Neural cell (in vitro differentiated cells): ENCODE data around the gene ATN1. TPM values are rescaled to one million over a fixed set of nuclear protein-coding genes. Genes with fewer than 3 reads are reported as not detected.

ENCODE experiments used
- H2AFZ ChIP-seq: fragments of 200-600, 300-800 bp; sonication (generic), shearing (Covaris generic); 2 replicates; pipeline ENCODE4 v1.6.0; 2014; ENCODE audit warnings: low read depth, mild to moderate bottlenecking, antibody characterized with exemption, low read length, moderate library complexity
- H3F3A ChIP-seq: fragments of 200-600 bp; shearing (Covaris generic); 2 replicates; pipeline ENCODE4 v1.6.1; 2016; ENCODE audit warnings: mild to moderate bottlenecking, moderate library complexity, mixed read lengths, antibody characterized with exemption, low read length; ENCODE audit not compliant: insufficient read depth, poor library complexity, severe bottlenecking
- H3K27ac ChIP-seq: fragments of 200-600, 300-800 bp; sonication (generic), shearing (Covaris generic); 2 replicates; pipeline ENCODE4 v1.5.1; 2014; ENCODE audit warnings: mild to moderate bottlenecking, low read length, moderate library complexity
- H3K27me3 ChIP-seq: fragments of 300-800, 200-600 bp; sonication (generic), shearing (Covaris generic); 2 replicates; pipeline ENCODE4 v1.6.0; 2014; ENCODE audit warnings: mild to moderate bottlenecking, low read depth, low read length, moderate library complexity; ENCODE audit not compliant: insufficient read depth
- H3K36me3 ChIP-seq: fragments of 300-800, 200-600 bp; sonication (generic), shearing (Covaris generic); 2 replicates; pipeline ENCODE4 v1.5.1; 2014; ENCODE audit warnings: mild to moderate bottlenecking, antibody characterized with exemption, low read length, moderate library complexity; ENCODE audit not compliant: insufficient read depth
- H3K4me2 ChIP-seq: fragments of 300-800, 200-600 bp; sonication (generic), shearing (Covaris generic); 2 replicates; pipeline ENCODE4 v1.6.0; 2014; ENCODE audit warnings: mild to moderate bottlenecking, low read length
- H3K4me3 ChIP-seq: fragments of 300-800, 200-600 bp; sonication (generic), shearing (Covaris generic); 2 replicates; pipeline ENCODE4 v1.5.1; 2014; ENCODE audit warnings: mild to moderate bottlenecking, low read length, moderate library complexity
- H3K79me2 ChIP-seq: fragments of 200-600 bp; shearing (Covaris generic); replicated peaks from 2 replicates; pipeline ENCODE4 v1.6.0; 2014; ENCODE audit warnings: mild to moderate bottlenecking, low read length, moderate library complexity; ENCODE audit not compliant: insufficient read depth
- H3K9ac ChIP-seq: fragments of 300-800, 200-600 bp; sonication (generic), shearing (Covaris generic); 2 replicates; pipeline ENCODE4 v1.6.1; 2016; ENCODE audit warnings: mild to moderate bottlenecking, low read length, mixed read lengths
- H3K9me2 ChIP-seq: fragments of 200-600 bp; shearing (Covaris generic); 2 replicates; pipeline ENCODE4 v1.6.1; 2016; ENCODE audit warnings: mild to moderate bottlenecking, low read length, mixed read lengths; ENCODE audit not compliant: insufficient read depth
- H3K9me3 ChIP-seq: fragments of 200-600, 300-800 bp; sonication (generic), shearing (Covaris generic); 2 replicates; pipeline ENCODE4 v1.6.1; 2016; ENCODE audit warnings: mild to moderate bottlenecking, mixed run types, low read length, moderate library complexity, mixed read lengths
- H4K20me1 ChIP-seq: fragments of 200-600 bp; shearing (Covaris generic); 2 replicates; pipeline ENCODE4 v1.6.1; 2016; ENCODE audit warnings: mild to moderate bottlenecking, mixed run types; ENCODE audit not compliant: insufficient read depth
- CTCF ChIP-seq: fragments of 450-650 bp; IDR thresholded peaks from 2 replicates; pipeline ENCODE4 v1.5.1; 2014; ENCODE audit warnings: antibody characterized with exemption, mild to moderate bottlenecking, moderate library complexity; ENCODE audit not compliant: poor library complexity, severe bottlenecking
- EP300 ChIP-seq: fragments of 450-650 bp; conservative IDR thresholded peaks from 2 replicates; pipeline ENCODE4 v1.6.1; 2014; ENCODE audit warnings: antibody characterized with exemption, mild to moderate bottlenecking, moderate library complexity; ENCODE audit not compliant: poor library complexity, severe bottlenecking
- EZH2 ChIP-seq: fragments of 200-600, 300-800 bp; shearing (Covaris generic), sonication (generic); IDR thresholded peaks from 2 replicates; pipeline ENCODE4 v1.6.1; 2014; ENCODE audit warnings: antibody characterized with exemption, low read length, borderline replicate concordance, mild to moderate bottlenecking; ENCODE audit not compliant: insufficient read depth, poor library complexity, severe bottlenecking
- MXI1 ChIP-seq: fragments of 450-650 bp; conservative IDR thresholded peaks from 2 replicates; pipeline ENCODE4 v1.6.1; 2014; ENCODE audit warnings: antibody characterized with exemption, mild to moderate bottlenecking; ENCODE audit not compliant: poor library complexity, severe bottlenecking
- POLR2AphosphoS5 ChIP-seq: IDR thresholded peaks from 2 replicates; pipeline ENCODE4 v1.6.1; 2012
- RAD21 ChIP-seq: fragments of 450-650 bp; conservative IDR thresholded peaks from 2 replicates; pipeline ENCODE4 v1.6.1; 2014; ENCODE audit warnings: antibody characterized with exemption, mild to moderate bottlenecking, moderate library complexity
- SMC3 ChIP-seq: fragments of 450-650 bp; conservative IDR thresholded peaks from 2 replicates; pipeline ENCODE4 v1.6.1; 2014; ENCODE audit warnings: antibody characterized with exemption, mild to moderate bottlenecking, moderate library complexity; ENCODE audit not compliant: poor library complexity
- TAF1 ChIP-seq: IDR thresholded peaks from 2 replicates; pipeline ENCODE4 v1.6.1; 2012; ENCODE audit warnings: low read depth
- polyA plus RNA-seq: library from polyadenylated mRNA; depleted of rRNA; stranded (reverse); fragments of >200 nt; gene quantifications from 2 replicates; pipeline ENCODE4 v1.2.3, GENCODE V29; 2014
- TF ChIP-seq, protein P1 (sequence below): IDR thresholded peaks from 2 replicates; pipeline ENCODE4 v1.6.1; 2012; ENCODE audit warnings: borderline replicate concordance

ATN1 gene
- polyA plus RNA-seq, 1 donor from 2014 or later = 9.2 TPM

- no peaks in the 10 kb centered on the region for H3K9me3 ChIP-seq
- peaks cover 21% of the 10 kb centered on the region for H3K79me2 ChIP-seq
- H3K9me2 ChIP-seq = no peaks in the 10 kb centered on the region
- H4K20me1 ChIP-seq = no peaks in the 10 kb centered on the region
- no peak overlapping the region for H3K4me2 ChIP-seq
- H3K27ac ChIP-seq = no peak overlapping the region
- no peak for TF ChIP-seq CTCF
- TF ChIP-seq SMC3 = no peak
- TF ChIP-seq EP300 = no peak
- no peak for TF ChIP-seq EZH2
- no peak overlapping the region for H3K9ac ChIP-seq
- no peaks in the 10 kb centered on the region for H3K36me3 ChIP-seq
- no peak overlapping the region for H3K4me3 ChIP-seq
- H3K27me3 ChIP-seq = no peaks in the 10 kb centered on the region
- H3F3A ChIP-seq = no peaks in the 10 kb centered on the region
- H2AFZ ChIP-seq = no peak overlapping the region
These were observed 38.6 kb downstream of the ATN1 start for GRCh38 chr12:6966351-6966750.

GRCh38 chr12:6967651-6968100 is 39.9 kb downstream of the ATN1 start:
- Histone ChIP-seq H3K9ac (no peak overlapping the region), H3K4me2 (no peak overlapping the region), H3F3A (no peaks in the 10 kb centered on the region), H3K9me3 (no peaks in the 10 kb centered on the region), H4K20me1 (no peaks in the 10 kb centered on the region), H3K27me3 (no peaks in the 10 kb centered on the region), H3K79me2 (peaks cover 34% of the 10 kb centered on the region), H2AFZ (no peak overlapping the region), H3K27ac (no peak overlapping the region), H3K4me3 (no peak overlapping the region), H3K36me3 (no peaks in the 10 kb centered on the region), H3K9me2 (no peaks in the 10 kb centered on the region)
- TF ChIP-seq, protein P1, sequence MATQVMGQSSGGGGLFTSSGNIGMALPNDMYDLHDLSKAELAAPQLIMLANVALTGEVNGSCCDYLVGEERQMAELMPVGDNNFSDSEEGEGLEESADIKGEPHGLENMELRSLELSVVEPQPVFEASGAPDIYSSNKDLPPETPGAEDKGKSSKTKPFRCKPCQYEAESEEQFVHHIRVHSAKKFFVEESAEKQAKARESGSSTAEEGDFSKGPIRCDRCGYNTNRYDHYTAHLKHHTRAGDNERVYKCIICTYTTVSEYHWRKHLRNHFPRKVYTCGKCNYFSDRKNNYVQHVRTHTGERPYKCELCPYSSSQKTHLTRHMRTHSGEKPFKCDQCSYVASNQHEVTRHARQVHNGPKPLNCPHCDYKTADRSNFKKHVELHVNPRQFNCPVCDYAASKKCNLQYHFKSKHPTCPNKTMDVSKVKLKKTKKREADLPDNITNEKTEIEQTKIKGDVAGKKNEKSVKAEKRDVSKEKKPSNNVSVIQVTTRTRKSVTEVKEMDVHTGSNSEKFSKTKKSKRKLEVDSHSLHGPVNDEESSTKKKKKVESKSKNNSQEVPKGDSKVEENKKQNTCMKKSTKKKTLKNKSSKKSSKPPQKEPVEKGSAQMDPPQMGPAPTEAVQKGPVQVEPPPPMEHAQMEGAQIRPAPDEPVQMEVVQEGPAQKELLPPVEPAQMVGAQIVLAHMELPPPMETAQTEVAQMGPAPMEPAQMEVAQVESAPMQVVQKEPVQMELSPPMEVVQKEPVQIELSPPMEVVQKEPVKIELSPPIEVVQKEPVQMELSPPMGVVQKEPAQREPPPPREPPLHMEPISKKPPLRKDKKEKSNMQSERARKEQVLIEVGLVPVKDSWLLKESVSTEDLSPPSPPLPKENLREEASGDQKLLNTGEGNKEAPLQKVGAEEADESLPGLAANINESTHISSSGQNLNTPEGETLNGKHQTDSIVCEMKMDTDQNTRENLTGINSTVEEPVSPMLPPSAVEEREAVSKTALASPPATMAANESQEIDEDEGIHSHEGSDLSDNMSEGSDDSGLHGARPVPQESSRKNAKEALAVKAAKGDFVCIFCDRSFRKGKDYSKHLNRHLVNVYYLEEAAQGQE = no peak
- no peak for TF ChIP-seq RAD21
- no peak for TF ChIP-seq CTCF
- TF ChIP-seq POLR2AphosphoS5 = no peak
- no peak for TF ChIP-seq SMC3
- no peak for TF ChIP-seq EZH2
- TF ChIP-seq TAF1 = no peak
- TF ChIP-seq EP300 = no peak
- no peak for TF ChIP-seq MXI1
